ENCODE results near the gene AKNA.

AKNA gene

DNA sequence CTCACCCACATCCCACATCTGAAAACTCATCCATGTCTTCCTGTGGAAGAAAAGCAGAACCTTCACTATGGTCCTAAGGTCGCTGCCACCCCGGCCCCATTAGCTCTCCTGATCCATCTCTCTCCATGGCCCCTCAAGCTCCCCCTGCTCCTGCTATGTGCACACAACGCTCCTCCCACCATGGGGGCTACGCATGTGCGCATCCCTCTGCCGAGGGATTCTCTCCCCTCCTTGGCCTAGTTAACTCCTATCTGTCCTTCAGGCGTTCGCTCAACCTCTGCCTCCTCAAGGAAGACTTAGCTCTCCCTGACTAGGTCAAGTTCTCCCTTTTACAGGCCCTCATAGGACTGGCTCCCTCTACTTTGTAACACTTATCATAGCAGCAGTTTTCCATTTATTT is 9.8 kb downstream of the AKNA start:
- H3K4me2 ChIP-seq, result peak overlapping the region; percentile 25 to 98 (median 55); a peak in 18 of 22 replicates
- no peak overlapping the region; a peak in 1 of 20 replicates for H3K4me3 ChIP-seq
- H3K9ac ChIP-seq, result peak overlapping the region in 5 of 11 experiments; percentile 10 to 57 (median 44); a peak in 4 of 22 replicates
- peaks cover 0 to 49% (median 31%) of the 10 kb centered on the region in 11 experiments; a peak in 13 of 22 replicates for H4K20me1 ChIP-seq
- H3K27me3 ChIP-seq, result no peaks in the 10 kb centered on the region
- peaks cover 84 to 97% (median 93%) of the 10 kb centered on the region in 10 experiments for H3K4me1 ChIP-seq
- peak overlapping the region in 10 of 11 experiments; percentile 23 to 100 (median 77); a peak in 19 of 22 replicates for H3K27ac ChIP-seq
- no peak for TF ChIP-seq Cebpa-rat (IDR thresholded peaks at IDR 0.05)
- H3K9me3 ChIP-seq (replicated peaks in 1 of 11), result no peaks in the 10 kb centered on the region
- peaks cover 76 to 94% (median 88%) of the 10 kb centered on the region in 11 experiments for H3K36me3 ChIP-seq

DNA sequence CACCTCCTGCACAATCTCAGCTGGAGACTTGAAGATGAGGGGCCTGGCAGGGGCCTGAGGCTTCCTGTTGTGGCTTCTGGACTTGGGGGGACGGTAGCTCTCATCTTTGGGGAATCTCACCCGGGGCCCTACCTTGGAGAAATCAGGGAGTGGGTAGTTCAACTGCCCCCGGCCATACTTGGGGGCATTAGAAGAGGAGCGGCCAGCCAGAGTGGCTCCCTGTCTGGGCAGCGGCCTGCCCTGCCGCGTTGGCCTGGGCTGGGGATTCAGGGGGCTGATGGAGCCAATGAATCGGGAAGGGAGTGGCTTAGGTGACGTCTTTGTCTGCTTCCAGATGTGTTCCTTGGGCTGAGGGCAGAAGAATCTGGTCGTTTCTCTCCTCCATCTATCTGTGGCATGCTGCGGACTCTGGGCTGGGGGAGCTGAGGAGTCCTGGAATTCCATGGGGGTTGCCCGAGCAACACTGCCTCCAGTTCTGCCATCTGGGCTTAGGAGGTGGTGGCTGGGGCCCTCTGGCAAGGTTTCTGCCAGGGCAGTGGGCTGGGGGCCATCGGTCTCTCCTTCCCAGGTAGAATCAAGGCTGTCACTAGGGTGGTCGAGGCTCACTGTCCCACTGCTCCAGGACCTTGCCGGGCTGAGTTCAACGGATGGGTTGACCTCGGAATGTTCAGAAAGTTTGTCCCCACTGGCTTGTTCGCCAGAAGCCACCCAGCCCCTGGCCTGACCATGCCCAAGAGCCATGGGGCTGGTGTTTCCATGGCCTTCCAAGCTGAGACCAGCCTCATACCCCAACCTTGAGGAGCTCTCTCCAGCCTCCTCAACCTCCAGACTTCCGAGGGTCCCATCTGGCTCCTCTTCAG is 11.0 kb downstream of the AKNA start:
- H3K9ac ChIP-seq, result peak overlapping the region in 10 of 11 experiments; percentile 1 to 59 (median 54); a peak in 18 of 22 replicates
- H3K4me3 ChIP-seq, result peak overlapping the region in 1 of 10 experiments; percentile 7; a peak in 3 of 20 replicates
- TF ChIP-seq Cebpa-rat (IDR thresholded peaks at IDR 0.05), result no peak
- H3K4me1 ChIP-seq, result peaks cover 81 to 97% (median 91%) of the 10 kb centered on the region in 10 experiments
- H3K36me3 ChIP-seq, result peaks cover 72 to 82% (median 80%) of the 10 kb centered on the region in 11 experiments
- no peaks in the 10 kb centered on the region for H3K9me3 ChIP-seq (replicated peaks in 1 of 11)
- H3K27ac ChIP-seq, result peak overlapping the region; percentile 35 to 100 (median 76); a peak in 20 of 22 replicates
- no peaks in the 10 kb centered on the region for H3K27me3 ChIP-seq
- H3K4me2 ChIP-seq, result peak overlapping the region; percentile 14 to 98 (median 55); a peak in 21 of 22 replicates
- H4K20me1 ChIP-seq, result peaks cover 0 to 37% (median 19%) of the 10 kb centered on the region in 11 experiments; a peak in 12 of 22 replicates

- Histone ChIP-seq H3K27ac (peak overlapping the region; percentile 85 to 100 (median 99); a peak in 21 of 22 replicates), H3K36me3 (peaks cover 66 to 81% (median 78%) of the 10 kb centered on the region in 11 experiments), H3K4me1 (peaks cover 84 to 97% (median 93%) of the 10 kb centered on the region in 10 experiments), H3K9ac (peak overlapping the region in 9 of 11 experiments; percentile 77 to 96 (median 91); a peak in 17 of 22 replicates), H4K20me1 (peaks cover 0 to 28% (median 11%) of the 10 kb centered on the region in 11 experiments; a peak in 10 of 22 replicates), H3K9me3 (replicated peaks in 1 of 11) (no peaks in the 10 kb centered on the region), H3K27me3 (no peaks in the 10 kb centered on the region), H3K4me2 (peak overlapping the region in 10 of 11 experiments; percentile 80 to 96 (median 88); a peak in 20 of 22 replicates), H3K4me3 (no peak overlapping the region)
- no peak for TF ChIP-seq Cebpa-rat (IDR thresholded peaks at IDR 0.05)
Measured at GRCh38 chr9:114375386-114376175, 12.2 kb downstream of the AKNA start.

GRCh38 chr9:114374936-114375335 is 12.8 kb downstream of the AKNA start:
- H4K20me1 ChIP-seq, result peaks cover 0 to 23% (median 10%) of the 10 kb centered on the region in 11 experiments; a peak in 10 of 22 replicates
- H3K9me3 ChIP-seq (replicated peaks in 1 of 11), result no peaks in the 10 kb centered on the region
- H3K4me2 ChIP-seq, result peak overlapping the region; percentile 80 to 96 (median 88)
- peak overlapping the region in 9 of 11 experiments; percentile 77 to 96 (median 91); a peak in 17 of 22 replicates for H3K9ac ChIP-seq
- peak overlapping the region; percentile 85 to 100 (median 99) for H3K27ac ChIP-seq
- no peak overlapping the region for H3K4me3 ChIP-seq
- H3K27me3 ChIP-seq, result no peaks in the 10 kb centered on the region
- H3K36me3 ChIP-seq, result peaks cover 62 to 81% (median 73%) of the 10 kb centered on the region in 11 experiments
- TF ChIP-seq Cebpa-rat (IDR thresholded peaks at IDR 0.05), result no peak
- H3K4me1 ChIP-seq, result peaks cover 88 to 97% (median 94%) of the 10 kb centered on the region in 10 experiments

DNA sequence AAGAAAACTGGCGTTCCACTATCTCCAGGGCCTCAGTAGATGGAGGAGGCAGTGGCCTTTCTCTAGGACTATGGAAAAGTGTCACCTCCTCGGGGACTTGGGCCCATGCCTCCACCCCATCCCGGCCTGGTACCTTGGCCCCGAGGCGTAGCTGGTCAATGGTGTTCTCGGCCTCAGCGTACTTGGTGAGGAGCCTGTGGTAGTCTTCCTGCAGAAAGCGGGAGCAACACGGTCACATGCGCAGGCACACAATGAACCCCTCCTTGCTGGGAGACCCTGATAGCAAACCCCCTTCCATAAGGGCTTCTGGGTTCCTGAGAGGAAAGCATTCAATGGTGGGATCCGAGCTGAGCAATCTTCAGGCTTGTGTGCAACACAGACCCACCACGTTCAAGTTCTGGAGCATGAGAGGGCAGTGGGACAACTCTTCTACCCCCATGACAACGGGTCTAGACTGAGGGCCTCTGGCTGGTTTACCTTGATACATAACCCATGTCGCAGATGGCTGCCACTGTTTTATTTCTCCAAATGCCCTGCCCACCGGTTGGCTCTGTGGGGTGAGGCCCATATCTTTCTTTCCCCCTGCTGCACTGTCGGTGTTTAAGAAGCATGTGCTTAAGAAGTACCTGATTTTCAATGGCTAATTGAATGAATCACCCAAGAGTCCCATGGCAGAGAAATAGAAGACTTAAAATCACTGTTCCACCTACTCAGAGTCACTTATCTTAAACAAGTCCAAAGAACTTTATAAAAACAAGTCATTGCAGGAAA is 13.6 kb downstream of the AKNA start:
- Histone ChIP-seq H4K20me1 (peaks cover 0 to 15% (median 6%) of the 10 kb centered on the region in 11 experiments; a peak in 10 of 22 replicates), H3K27me3 (no peaks in the 10 kb centered on the region), H3K4me3 (peak overlapping the region in 2 of 10 experiments; percentile 28 to 29; a peak in 3 of 20 replicates), H3K4me2 (peak overlapping the region; percentile 80 to 96 (median 88)), H3K36me3 (peaks cover 59 to 81% (median 73%) of the 10 kb centered on the region in 11 experiments), H3K9ac (peak overlapping the region; percentile 69 to 96 (median 87); a peak in 20 of 22 replicates), H3K4me1 (peaks cover 90 to 97% (median 94%) of the 10 kb centered on the region in 10 experiments), H3K9me3 (replicated peaks in 1 of 11) (no peaks in the 10 kb centered on the region), H3K27ac (peak overlapping the region; percentile 85 to 100 (median 99))
- TF ChIP-seq Cebpa-rat (IDR thresholded peaks at IDR 0.05), result no peak

DNA sequence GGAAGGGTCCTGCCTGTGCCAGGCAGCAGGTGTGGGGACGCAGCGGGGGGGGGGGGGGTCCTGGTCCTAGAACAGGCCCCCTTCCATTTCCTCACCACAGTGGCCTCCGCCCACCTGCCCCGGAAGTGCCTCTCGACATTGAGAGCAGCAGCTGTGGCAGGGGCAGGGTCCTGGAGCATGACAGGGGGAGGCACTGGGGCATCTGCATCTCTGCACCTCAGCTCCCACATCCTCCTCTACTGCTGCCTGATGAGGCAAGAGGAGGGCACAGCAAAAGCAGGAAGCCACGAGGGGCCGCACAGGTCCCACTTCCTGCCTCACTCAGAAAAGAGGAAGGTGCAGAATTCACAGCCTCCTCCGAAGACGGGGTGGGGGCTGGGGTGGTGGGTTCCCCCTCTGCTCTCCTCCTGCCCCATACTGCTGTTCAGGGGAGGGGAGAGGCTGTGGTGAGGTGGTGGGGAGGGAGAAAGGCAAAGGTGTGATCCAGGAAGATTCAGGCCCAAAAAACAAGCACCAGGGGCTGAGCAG is 14.8 kb downstream of the AKNA start:
- peak; percentile 55 to 97 (median 92); a peak in 19 of 22 replicates for TF ChIP-seq Cebpa-rat (IDR thresholded peaks at IDR 0.05)
- Histone ChIP-seq H3K4me1 (peaks cover 91 to 97% (median 94%) of the 10 kb centered on the region in 10 experiments), H3K4me2 (peak overlapping the region; percentile 87 to 98 (median 94)), H3K9ac (peak overlapping the region; percentile 73 to 97 (median 89)), H4K20me1 (peaks cover 0 to 4% (median 0%) of the 10 kb centered on the region in 11 experiments; a peak in 3 of 22 replicates), H3K27ac (peak overlapping the region; percentile 85 to 100 (median 99)), H3K36me3 (peaks cover 59 to 81% (median 73%) of the 10 kb centered on the region in 11 experiments), H3K4me3 (peak overlapping the region in 8 of 10 experiments; percentile 10 to 62 (median 48); a peak in 14 of 20 replicates), H3K27me3 (no peaks in the 10 kb centered on the region), H3K9me3 (replicated peaks in 1 of 11) (no peaks in the 10 kb centered on the region)

All from BLaER1 treated with 17β-estradiol and CSF1 and Interleukin-3, amounts not matched to agents 10 nM and 100 nM (cell line).